ENCODE measurements around the gene ARMS2. TPM values are rescaled to one million over a fixed set of nuclear protein-coding genes. Genes with fewer than 3 reads are reported as not detected.

The ARMS2 gene
- total and polyA plus RNA-seq, 4 experiments from 2014 or later, result not detected

DNA sequence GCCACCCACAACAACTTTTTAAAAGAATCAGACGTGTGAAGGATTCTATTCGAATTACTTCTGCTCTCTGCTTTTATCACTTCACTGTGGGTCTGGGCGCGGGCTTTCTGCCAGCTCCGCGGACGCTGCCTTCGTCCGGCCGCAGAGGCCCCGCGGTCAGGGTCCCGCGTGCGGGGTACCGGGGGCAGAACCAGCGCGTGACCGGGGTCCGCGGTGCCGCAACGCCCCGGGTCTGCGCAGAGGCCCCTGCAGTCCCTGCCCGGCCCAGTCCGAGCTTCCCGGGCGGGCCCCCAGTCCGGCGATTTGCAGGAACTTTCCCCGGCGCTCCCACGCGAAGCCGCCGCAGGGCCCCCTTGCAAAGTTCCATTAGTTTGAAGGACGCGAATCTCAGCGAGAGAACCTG lies 6.4 kb downstream of the ARMS2 start:
- ChIA-PET CTCF (ENCODE audit: partially characterized antibody) (no interaction called here), POLR2A (ENCODE audit: partially characterized antibody) (no interaction called here)
- Histone ChIP-seq H3K4me3 (ENCODE audit: low read length in 2 of 2) (peak overlapping the region; percentile 22 to 41), H3K36me3 (ENCODE audit: insufficient read depth, low read length) (no peaks in the 10 kb centered on the region), H3K27me3 (ENCODE audit: insufficient read depth, low read length) (peaks cover 28% of the 10 kb centered on the region), H3K27ac (ENCODE audit: low read depth, low read length) (no peak overlapping the region), H3K9me3 (ENCODE audit: control insufficient read depth in 1 of 2, low read length in 2 of 2) (no peaks in the 10 kb centered on the region), H3K4me1 (ENCODE audit: insufficient read depth, low read length) (peaks cover 25% of the 10 kb centered on the region)
- H3K4me3 Mint-ChIP-seq, result peak overlapping the region; percentile 27 to 82 (median 70)
- peaks cover 0 to 4% of the 10 kb centered on the region in 2 donors for H3K36me3 Mint-ChIP-seq
- intact Hi-C loops (cut with micrococcal nuclease), result loop anchor here (5.0 kb wide), 1 partner anchor 56 kb away; no protein-coding TSS in a partner anchor
- H3K27me3 Mint-ChIP-seq, result peaks cover 27 to 37% of the 10 kb centered on the region in 2 donors
- H3K9me3 Mint-ChIP-seq, result no peaks in the 10 kb centered on the region
- no peak for DNase-seq
- peaks cover 10 to 35% (median 20%) of the 10 kb centered on the region in 4 donors for H3K4me1 Mint-ChIP-seq
- H3K27ac Mint-ChIP-seq, result no peak overlapping the region

DNA sequence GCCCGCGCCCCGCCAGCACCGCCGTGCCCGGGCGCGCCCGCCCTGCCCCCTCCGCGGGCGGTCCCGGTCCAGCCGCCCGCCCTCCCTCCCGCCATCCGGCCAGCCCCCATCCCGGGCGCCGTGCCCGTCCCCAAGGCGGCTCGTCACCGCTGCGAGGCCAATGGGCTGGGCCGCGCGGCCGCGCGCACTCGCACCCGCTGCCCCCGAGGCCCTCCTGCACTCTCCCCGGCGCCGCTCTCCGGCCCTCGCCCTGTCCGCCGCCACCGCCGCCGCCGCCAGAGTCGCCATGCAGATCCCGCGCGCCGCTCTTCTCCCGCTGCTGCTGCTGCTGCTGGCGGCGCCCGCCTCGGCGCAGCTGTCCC lies 6.9 kb downstream of the ARMS2 start, which contains the start of gene HTRA1:
Gene HTRA1, plus strand, starts transcription at position 187 of the 362 bp plus-strand sequence. Its CDS starts 100 bp downstream, at position 287.
- no peaks in the 10 kb centered on the region for H3K36me3 ChIP-seq (ENCODE audit: insufficient read depth, low read length)
- intact Hi-C loops (cut with micrococcal nuclease), result loop anchor here (5.0 kb wide), 1 partner anchor 56 kb away; no protein-coding TSS in a partner anchor
- Mint-ChIP-seq H3K4me3 (peak within 1 kb of the TSS; percentile 82 to 89 (median 87)), H3K27me3 (peaks cover 27 to 37% of the 10 kb centered on the region in 2 donors), H3K36me3 (peaks cover 0 to 4% of the 10 kb centered on the region in 2 donors), H3K9me3 (no peaks in the 10 kb centered on the region), H3K27ac (peak within 1 kb of the TSS in 1 of 7 donors; percentile 73), H3K4me1 (peaks cover 10 to 35% (median 20%) of the 10 kb centered on the region in 4 donors)
- no peaks in the 10 kb centered on the region for H3K9me3 ChIP-seq (ENCODE audit: control insufficient read depth in 1 of 2, low read length in 2 of 2)
- peaks cover 28% of the 10 kb centered on the region for H3K27me3 ChIP-seq (ENCODE audit: insufficient read depth, low read length)
- H3K4me1 ChIP-seq (ENCODE audit: insufficient read depth, low read length), result peaks cover 25% of the 10 kb centered on the region
- DNase-seq, result no peak
- peak within 1 kb of the TSS; percentile 22 to 41 for H3K4me3 ChIP-seq (ENCODE audit: low read length in 2 of 2)
- ChIA-PET POLR2A (ENCODE audit: partially characterized antibody) (no interaction called here), CTCF (ENCODE audit: partially characterized antibody) (no interaction called here)
- H3K27ac ChIP-seq (ENCODE audit: low read depth, low read length), result no peak within 1 kb of the TSS

DNA sequence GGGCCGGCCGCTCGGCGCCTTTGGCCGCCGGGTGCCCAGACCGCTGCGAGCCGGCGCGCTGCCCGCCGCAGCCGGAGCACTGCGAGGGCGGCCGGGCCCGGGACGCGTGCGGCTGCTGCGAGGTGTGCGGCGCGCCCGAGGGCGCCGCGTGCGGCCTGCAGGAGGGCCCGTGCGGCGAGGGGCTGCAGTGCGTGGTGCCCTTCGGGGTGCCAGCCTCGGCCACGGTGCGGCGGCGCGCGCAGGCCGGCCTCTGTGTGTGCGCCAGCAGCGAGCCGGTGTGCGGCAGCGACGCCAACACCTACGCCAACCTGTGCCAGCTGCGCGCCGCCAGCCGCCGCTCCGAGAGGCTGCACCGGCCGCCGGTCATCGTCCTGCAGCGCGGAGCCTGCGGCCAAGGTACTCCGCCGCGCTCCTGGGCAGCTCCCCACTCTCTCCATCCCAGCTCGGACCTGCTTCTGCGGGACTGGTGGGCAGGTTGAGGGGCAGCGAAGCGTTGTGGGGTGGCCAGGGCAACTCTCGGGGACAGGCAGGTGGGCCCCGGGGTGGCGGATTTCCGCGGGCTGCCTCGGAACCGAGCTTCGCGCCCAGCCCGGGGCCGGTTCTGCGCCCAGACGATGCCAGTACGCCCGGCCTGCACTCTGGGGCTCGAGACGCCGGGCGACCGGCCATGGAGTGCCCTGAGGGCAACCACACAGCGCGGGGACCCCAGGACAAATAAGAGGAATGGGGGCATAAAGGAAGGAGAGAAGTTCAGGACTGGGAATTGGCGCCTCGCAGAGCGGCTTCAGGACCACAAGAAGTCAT lies 7.5 kb downstream of the ARMS2 start:
- H3K4me3 ChIP-seq (ENCODE audit: low read length in 2 of 2), result peak overlapping the region in 1 of 2 donors; percentile 41
- ChIA-PET CTCF (ENCODE audit: partially characterized antibody) (no interaction called here), POLR2A (ENCODE audit: partially characterized antibody) (no interaction called here)
- Mint-ChIP-seq H3K36me3 (peaks cover 0 to 4% of the 10 kb centered on the region in 2 donors), H3K27ac (peak overlapping the region in 1 of 7 donors; percentile 73), H3K4me3 (peak overlapping the region; percentile 82 to 89 (median 87)), H3K9me3 (no peaks in the 10 kb centered on the region), H3K4me1 (peaks cover 10 to 35% (median 20%) of the 10 kb centered on the region in 4 donors), H3K27me3 (peaks cover 27 to 37% of the 10 kb centered on the region in 2 donors)
- H3K36me3 ChIP-seq (ENCODE audit: insufficient read depth, low read length), result no peaks in the 10 kb centered on the region
- H3K9me3 ChIP-seq (ENCODE audit: control insufficient read depth in 1 of 2, low read length in 2 of 2), result no peaks in the 10 kb centered on the region
- intact Hi-C loops (cut with micrococcal nuclease), result loop anchor here (5.0 kb wide), 1 partner anchor 55 kb away; no protein-coding TSS in a partner anchor
- no peak overlapping the region for H3K27ac ChIP-seq (ENCODE audit: low read depth, low read length)
- H3K27me3 ChIP-seq (ENCODE audit: insufficient read depth, low read length), result peaks cover 28% of the 10 kb centered on the region
- H3K4me1 ChIP-seq (ENCODE audit: insufficient read depth, low read length), result peaks cover 25% of the 10 kb centered on the region
- peak in 2 of 5 donors; percentile 9 for DNase-seq

DNA sequence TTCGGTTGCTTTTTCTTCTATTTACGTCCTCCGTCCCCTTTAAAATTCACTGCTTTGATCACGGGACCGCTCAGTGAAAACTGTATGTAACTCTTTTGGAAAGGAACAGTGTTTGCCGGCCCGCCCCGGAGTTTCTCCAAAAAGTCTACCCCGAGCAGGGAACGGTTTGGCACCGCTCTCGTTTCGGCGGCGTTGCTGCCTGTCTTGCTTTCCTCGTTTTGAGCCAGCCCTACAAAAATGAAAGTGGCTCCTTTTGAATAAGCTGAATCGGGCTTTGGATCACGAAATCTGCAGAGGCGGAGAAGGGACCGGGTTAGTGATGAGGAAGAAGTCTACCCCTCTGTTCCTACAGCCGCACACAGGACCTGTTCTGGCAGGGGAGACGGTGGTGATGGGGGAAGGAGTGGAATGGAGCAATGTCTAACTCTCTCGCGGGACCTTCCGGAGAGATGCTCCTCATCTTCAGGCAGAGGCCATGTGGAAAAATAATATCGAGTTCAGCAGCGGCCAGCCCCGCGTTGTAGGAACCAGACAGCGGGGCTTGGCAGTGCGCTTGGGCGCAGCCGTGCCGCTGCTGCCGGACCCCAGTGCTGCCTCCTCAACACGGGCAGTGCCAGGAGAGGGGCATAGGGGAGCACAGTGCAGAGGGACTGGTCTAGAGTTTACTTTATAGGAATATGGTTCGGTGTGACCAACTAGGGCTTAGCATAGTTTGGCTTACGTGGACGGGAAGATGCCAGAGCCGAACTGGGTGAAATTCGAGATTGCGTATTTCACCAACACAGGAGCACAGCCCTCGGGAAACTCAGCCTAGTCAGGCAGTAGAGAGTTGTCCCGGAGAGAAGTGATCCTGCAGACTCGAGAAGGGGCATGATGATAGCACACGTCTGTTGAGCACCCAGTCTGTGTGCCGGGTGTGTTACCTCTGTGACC lies 8.3 kb downstream of the ARMS2 start:
- Histone ChIP-seq H3K4me3 (ENCODE audit: low read length in 2 of 2) (peak overlapping the region; percentile 29 to 41), H3K36me3 (ENCODE audit: insufficient read depth, low read length) (no peaks in the 10 kb centered on the region), H3K27ac (ENCODE audit: low read depth, low read length) (no peak overlapping the region), H3K9me3 (ENCODE audit: control insufficient read depth in 1 of 2, low read length in 2 of 2) (no peaks in the 10 kb centered on the region), H3K4me1 (ENCODE audit: insufficient read depth, low read length) (peaks cover 25% of the 10 kb centered on the region), H3K27me3 (ENCODE audit: insufficient read depth, low read length) (peaks cover 28% of the 10 kb centered on the region)
- H3K9me3 Mint-ChIP-seq, result no peaks in the 10 kb centered on the region
- peak in 2 of 5 donors; percentile 10 to 16 for DNase-seq
- intact Hi-C loops (cut with micrococcal nuclease), result loop anchor here (5.0 kb wide), 1 partner anchor 55 kb away; no protein-coding TSS in a partner anchor
- H3K36me3 Mint-ChIP-seq, result peaks cover 0 to 4% of the 10 kb centered on the region in 2 donors
- POLR2A ChIA-PET (ENCODE audit: partially characterized antibody), result no interaction called here
- CTCF ChIA-PET (ENCODE audit: partially characterized antibody), result no interaction called here
- peaks cover 27 to 30% of the 10 kb centered on the region in 2 donors for H3K27me3 Mint-ChIP-seq
- peaks cover 10 to 35% (median 20%) of the 10 kb centered on the region in 4 donors for H3K4me1 Mint-ChIP-seq
- peak overlapping the region in 2 of 7 donors; percentile 22 to 73 for H3K27ac Mint-ChIP-seq
- H3K4me3 Mint-ChIP-seq, result peak overlapping the region; percentile 82 to 89 (median 87)

DNA sequence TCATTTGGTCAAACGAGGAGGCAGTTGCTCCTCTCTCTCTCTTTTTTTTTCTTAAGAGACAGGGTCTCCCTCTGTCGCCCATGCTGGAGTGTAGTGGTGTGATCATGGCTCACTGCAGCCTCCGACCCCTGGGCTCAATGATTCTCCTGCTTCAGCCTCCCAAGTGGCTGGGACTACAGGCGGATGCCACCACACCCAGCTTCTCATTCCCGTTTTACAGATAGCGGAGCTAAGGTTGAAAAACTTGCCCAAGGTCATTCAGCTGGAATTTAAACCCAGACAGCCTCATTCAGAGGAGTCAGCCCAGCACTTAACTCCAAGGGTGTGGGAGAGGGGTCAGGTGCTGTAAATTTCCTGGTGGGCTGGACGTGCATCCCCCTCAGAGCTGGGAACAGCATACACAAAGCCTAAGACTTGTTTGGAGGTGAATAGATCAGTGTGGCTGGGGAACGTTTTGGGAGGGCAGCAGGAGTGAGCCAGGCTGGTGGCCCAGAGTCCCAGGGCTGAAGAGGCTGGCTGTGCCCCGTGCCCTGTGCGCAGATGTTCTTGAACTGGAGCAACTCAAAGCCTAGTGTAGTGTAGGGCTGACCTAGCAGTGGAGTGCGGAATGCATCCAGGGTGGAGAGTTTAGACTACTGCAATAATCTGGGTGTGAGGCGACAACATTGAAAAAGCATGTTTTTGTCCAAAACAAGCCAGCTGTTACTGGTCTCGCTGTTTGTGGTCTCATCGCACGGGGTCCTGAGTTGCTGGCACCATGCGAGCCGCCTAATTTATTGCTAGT lies 9.2 kb downstream of the ARMS2 start:
- intact Hi-C loops (cut with micrococcal nuclease), result loop anchor here (5.0 kb wide), 1 partner anchor 54 kb away; no protein-coding TSS in a partner anchor
- H3K27me3 Mint-ChIP-seq, result peaks cover 23 to 30% of the 10 kb centered on the region in 2 donors
- H3K4me1 Mint-ChIP-seq, result peaks cover 10 to 35% (median 20%) of the 10 kb centered on the region in 4 donors
- H3K4me3 ChIP-seq (ENCODE audit: low read length in 2 of 2), result no peak overlapping the region
- H3K4me1 ChIP-seq (ENCODE audit: insufficient read depth, low read length), result peaks cover 25% of the 10 kb centered on the region
- H3K36me3 Mint-ChIP-seq, result peaks cover 0 to 4% of the 10 kb centered on the region in 2 donors
- ChIA-PET CTCF (ENCODE audit: partially characterized antibody) (no interaction called here), POLR2A (ENCODE audit: partially characterized antibody) (no interaction called here)
- H3K9me3 ChIP-seq (ENCODE audit: control insufficient read depth in 1 of 2, low read length in 2 of 2), result no peaks in the 10 kb centered on the region
- H3K9me3 Mint-ChIP-seq, result no peaks in the 10 kb centered on the region
- peak overlapping the region; percentile 55 to 89 (median 87) for H3K4me3 Mint-ChIP-seq
- no peak for DNase-seq
- H3K36me3 ChIP-seq (ENCODE audit: insufficient read depth, low read length), result no peaks in the 10 kb centered on the region
- H3K27me3 ChIP-seq (ENCODE audit: insufficient read depth, low read length), result peaks cover 21% of the 10 kb centered on the region
- no peak overlapping the region for H3K27ac Mint-ChIP-seq
- no peak overlapping the region for H3K27ac ChIP-seq (ENCODE audit: low read depth, low read length)

DNA sequence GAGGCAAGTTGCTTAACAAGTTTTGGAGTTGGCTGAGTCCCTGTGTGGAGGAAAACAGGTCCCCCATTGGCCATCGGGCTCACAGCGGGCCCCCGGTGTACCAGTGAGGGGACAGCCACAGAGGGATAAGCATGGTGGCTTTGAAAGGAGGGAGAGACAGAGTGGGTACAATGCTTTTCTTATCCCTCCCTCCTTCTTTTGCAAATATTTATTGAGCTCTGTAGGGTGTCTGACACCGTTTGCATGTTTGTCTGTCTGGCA lies 9.7 kb downstream of the ARMS2 start:
- H3K27ac Mint-ChIP-seq, result no peak overlapping the region
- no peak overlapping the region for H3K4me3 Mint-ChIP-seq
- peaks cover 0 to 4% of the 10 kb centered on the region in 2 donors for H3K36me3 Mint-ChIP-seq
- no peaks in the 10 kb centered on the region for H3K9me3 Mint-ChIP-seq
- POLR2A ChIA-PET (ENCODE audit: partially characterized antibody), result no interaction called here
- Histone ChIP-seq H3K36me3 (ENCODE audit: insufficient read depth, low read length) (no peaks in the 10 kb centered on the region), H3K27me3 (ENCODE audit: insufficient read depth, low read length) (peaks cover 16% of the 10 kb centered on the region), H3K27ac (ENCODE audit: low read depth, low read length) (no peak overlapping the region), H3K4me1 (ENCODE audit: insufficient read depth, low read length) (peaks cover 25% of the 10 kb centered on the region), H3K4me3 (ENCODE audit: low read length in 2 of 2) (no peak overlapping the region), H3K9me3 (ENCODE audit: control insufficient read depth in 1 of 2, low read length in 2 of 2) (no peaks in the 10 kb centered on the region)
- CTCF ChIA-PET (ENCODE audit: partially characterized antibody), result no interaction called here
- peaks cover 20 to 29% of the 10 kb centered on the region in 2 donors for H3K27me3 Mint-ChIP-seq
- DNase-seq, result no peak
- intact Hi-C loops (cut with micrococcal nuclease), result loop anchor here (5.0 kb wide), 1 partner anchor 53 kb away; no protein-coding TSS in a partner anchor
- H3K4me1 Mint-ChIP-seq, result peaks cover 10 to 33% (median 17%) of the 10 kb centered on the region in 4 donors

Data from CD4-positive, alpha-beta memory T cell (primary cell).